Retinal pigment epithelial cell (primary cell): ENCODE measurements around the gene ZDHHC11.
"Not testable (repeated sequence)": the region's sequence is repeated elsewhere in the genome, so short reads cannot be mapped to it uniquely, and the experiment has no call there.

Source experiments
- DNase-seq: peaks from one replicate; pipeline ENCODE4 v3.0.0-alpha.2; 2010; ENCODE audit warnings: low read depth
- H3K4me3 ChIP-seq: 2 replicates; pipeline ENCODE4 v1.5.1; 2011; ENCODE audit warnings: mild to moderate bottlenecking, low read length, control low read depth, moderate library complexity
- TF ChIP-seq, protein P1 (sequence below): conservative IDR thresholded peaks from 2 replicates; pipeline ENCODE4 v1.5.1; 2011; ENCODE audit warnings: low read depth, low read length, control low read depth, inconsistent platforms

The ZDHHC11 gene

DNA sequence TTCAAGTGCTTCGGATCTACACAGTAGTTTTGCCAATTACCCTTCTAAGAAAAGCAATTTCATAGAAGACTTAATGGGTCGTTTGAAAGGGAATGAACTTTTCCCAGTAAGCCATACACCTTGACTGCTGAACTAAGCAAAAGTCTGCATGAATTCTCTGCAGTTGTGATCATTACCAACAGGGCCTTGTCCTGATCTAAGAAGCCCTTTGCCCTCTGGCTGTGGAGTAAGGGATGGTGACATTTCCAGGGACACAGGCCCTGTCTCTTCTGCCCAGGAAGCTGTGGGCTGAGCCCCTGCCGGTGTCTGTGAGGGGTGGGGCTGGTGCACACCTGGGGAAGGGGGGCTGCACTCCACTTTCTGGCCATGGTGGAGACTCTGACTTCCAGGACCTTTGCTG lies 30.5 kb downstream of the ZDHHC11 start:
- H3K4me3 ChIP-seq = no peak overlapping the region
- DNase-seq = no peak
- TF ChIP-seq, protein P1, sequence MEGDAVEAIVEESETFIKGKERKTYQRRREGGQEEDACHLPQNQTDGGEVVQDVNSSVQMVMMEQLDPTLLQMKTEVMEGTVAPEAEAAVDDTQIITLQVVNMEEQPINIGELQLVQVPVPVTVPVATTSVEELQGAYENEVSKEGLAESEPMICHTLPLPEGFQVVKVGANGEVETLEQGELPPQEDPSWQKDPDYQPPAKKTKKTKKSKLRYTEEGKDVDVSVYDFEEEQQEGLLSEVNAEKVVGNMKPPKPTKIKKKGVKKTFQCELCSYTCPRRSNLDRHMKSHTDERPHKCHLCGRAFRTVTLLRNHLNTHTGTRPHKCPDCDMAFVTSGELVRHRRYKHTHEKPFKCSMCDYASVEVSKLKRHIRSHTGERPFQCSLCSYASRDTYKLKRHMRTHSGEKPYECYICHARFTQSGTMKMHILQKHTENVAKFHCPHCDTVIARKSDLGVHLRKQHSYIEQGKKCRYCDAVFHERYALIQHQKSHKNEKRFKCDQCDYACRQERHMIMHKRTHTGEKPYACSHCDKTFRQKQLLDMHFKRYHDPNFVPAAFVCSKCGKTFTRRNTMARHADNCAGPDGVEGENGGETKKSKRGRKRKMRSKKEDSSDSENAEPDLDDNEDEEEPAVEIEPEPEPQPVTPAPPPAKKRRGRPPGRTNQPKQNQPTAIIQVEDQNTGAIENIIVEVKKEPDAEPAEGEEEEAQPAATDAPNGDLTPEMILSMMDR = no peak

DNA sequence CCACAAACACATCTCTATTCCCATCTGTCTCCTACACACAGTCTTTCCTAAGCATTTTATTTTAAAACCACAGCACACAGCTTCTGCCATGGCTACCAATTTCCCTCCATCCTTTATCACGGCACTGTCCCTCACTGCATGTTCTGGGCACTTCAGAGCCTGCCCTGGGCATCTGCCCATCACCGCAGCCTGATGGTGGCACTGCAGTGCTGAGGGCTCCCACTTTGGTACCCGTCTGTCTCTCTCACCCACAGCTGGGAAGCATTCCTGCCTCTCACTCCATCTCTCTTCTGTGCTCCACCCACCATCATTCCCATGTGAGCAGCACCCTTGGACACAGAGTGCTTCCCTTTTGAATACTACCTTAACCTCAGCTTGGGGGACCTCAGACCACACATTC lies 31.7 kb downstream of the ZDHHC11 start:
- TF ChIP-seq, protein P1 = no peak
- no peak overlapping the region for H3K4me3 ChIP-seq

DNA sequence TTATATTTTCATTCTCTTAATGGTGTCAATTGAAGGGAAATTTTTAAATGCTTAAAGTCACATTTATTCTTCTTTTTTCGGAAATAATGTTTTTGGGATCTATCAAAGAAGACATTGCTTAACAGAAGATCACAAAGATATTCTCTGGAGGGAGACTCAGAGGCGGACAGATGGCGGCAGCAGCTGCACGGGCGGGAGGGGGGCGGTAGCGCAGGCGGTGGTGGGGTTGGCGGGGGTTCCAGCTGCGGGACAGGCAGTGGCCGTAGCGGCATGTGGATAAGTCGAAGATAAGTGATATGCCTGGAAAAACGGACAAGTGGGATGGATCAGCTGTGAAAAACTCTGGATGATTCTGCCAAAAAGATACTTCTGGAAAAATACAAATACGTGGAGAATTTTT lies 34.6 kb downstream of the ZDHHC11 start:
- DNase-seq = no peak
- TF ChIP-seq, protein P1 = no peak
- H3K4me3 ChIP-seq = no peak overlapping the region

More for the DNA sequence above, 31.7 kb downstream of the ZDHHC11 start:
- no peak for DNase-seq

DNA sequence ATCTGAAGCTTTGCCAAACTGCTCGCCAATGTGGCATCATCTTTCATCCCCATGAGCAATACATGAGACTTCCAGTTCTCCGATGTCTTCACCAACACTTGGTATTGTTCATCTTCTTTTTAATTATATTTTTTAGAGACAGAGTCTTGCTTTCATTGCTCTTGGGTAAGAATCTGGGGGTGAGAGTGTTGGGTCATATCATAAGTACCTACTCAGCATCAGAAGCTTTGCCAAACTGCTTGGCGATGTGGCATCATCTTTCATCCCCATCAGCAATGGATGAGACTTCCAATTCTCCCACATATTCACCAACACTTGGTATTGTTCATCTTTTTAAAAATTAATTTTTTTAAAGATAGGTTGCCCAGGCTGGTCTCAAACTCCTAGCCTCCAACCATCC lies 35.3 kb downstream of the ZDHHC11 start:
- H3K4me3 ChIP-seq = no peak overlapping the region
- DNase-seq = no peak
- TF ChIP-seq, protein P1 = no peak

DNA sequence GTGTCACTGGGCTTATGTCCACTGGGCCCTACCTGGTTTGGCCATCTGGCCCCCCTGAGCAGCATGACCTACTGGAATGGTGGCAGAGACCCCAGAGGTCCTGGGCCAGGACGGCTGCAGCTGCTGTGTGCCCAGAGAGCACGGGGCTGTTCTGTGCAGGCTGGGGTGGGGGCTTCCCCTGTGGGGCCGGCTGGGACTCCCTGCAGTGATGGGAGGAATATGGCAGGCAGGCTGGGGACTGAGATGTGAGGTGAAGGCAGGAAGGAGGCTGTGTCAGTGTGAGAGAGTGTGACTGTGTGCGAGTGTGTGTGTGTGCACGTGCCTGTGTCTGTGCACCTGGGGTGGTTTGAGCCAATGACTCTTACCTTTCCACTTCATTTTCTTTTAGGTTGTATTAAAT lies 37.2 kb downstream of the ZDHHC11 start:
- not testable (repeated sequence) for DNase-seq

DNA sequence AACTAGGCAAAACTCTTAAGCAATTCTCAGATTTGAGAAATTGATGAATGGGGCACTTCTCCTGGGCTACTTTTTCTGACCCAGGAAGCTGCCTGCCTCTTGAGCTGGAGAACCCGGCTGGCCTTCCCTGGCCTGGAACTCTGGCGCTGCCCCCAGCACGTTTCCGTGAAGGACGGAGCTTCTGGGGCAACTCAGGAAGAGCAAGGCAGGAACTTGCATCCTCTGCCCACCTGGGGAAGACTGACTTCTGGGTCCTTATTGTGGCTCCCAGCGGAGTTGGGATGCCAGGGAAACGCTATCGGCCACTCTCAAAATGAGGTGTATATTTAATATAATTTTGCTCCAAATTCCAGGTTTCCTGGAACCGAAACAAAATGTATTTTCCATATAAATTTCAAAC lies 39.4 kb downstream of the ZDHHC11 start:
- DNase-seq, H3K4me3 ChIP-seq: not testable (repeated sequence)

More for the DNA sequence above, 37.2 kb downstream of the ZDHHC11 start:
- not testable (repeated sequence) for H3K4me3 ChIP-seq

DNA sequence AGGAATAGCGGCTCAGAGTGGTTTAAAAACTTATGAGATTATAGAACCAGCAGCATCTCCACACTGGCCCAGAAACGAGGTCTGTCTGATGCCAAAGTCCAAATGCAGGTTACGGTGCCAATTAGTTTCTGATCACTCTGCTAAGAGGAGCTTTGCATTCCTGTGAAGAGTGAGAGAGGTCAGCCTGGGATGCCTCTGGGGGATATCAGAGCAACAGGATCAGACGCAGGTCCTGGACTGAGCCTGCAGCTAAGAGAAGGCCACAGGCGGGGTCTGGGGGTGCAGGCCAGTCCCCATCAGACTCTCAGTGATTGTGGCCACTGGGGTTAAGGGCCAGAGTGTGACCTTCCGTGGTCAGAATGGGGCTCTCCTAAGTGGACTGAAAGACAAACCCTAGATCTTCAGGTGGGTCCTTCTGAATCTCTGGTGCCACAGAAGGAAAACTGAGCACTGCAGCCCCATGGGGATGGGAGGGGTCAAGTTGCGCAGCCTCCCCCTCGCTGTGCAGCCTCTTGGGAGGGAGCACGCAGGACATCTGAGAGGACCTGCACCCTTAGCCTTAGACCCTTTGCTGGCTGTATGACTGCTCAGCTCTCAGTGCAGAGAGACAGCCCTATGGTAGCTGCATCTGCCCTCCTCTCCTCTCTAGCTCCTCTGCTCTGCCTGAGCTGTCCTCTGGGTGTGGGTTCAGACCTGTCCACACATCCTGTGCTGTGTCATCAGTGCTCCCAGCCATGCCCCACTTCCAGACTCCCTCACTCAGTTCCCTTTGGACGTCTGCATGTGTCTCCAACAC lies 42.9 kb downstream of the ZDHHC11 start:
- DNase-seq, H3K4me3 ChIP-seq: not testable (repeated sequence)

DNA sequence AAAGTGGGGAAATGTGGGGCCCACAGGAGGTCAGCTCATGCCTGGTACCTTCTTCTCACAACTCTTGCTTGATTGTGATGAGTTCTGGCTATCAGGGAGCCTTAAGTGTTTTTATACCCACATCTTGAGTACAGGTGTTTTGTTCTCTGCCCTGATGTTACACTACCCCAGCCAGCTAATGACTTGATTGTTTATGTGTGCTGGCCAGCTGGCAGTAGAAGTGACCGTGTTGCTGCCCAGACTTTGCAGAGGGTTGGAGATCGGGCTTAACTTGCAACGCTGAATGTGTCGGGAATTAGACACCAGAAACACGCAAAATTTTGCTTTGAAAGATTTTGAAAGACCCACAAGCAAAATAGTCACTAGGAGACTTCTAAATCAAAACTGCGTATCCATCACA lies 49.3 kb downstream of the ZDHHC11 start:
- TF ChIP-seq, protein P1 = no peak
- H3K4me3 ChIP-seq = no peak overlapping the region
- no peak for DNase-seq

DNA sequence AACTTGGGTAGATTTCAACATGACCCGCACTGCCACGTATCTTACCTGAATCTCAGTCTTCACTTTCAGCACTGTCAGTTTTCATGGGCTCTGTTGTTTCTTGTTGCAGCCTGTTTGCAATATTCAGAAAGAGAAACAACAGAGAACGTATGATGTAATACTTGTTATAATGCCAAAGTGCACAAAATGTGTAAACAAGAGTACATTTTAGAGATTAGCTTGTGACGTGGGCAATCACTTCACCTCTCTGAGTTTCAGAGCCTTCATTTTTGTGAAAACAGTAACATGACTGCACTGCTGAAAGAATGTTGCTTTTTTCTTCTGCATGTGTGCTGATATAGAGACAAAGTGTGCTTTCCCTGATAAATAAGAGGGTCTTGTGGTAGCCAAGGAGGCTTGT lies 49.7 kb downstream of the ZDHHC11 start:
- H3K4me3 ChIP-seq, DNase-seq: not testable (repeated sequence)

DNA sequence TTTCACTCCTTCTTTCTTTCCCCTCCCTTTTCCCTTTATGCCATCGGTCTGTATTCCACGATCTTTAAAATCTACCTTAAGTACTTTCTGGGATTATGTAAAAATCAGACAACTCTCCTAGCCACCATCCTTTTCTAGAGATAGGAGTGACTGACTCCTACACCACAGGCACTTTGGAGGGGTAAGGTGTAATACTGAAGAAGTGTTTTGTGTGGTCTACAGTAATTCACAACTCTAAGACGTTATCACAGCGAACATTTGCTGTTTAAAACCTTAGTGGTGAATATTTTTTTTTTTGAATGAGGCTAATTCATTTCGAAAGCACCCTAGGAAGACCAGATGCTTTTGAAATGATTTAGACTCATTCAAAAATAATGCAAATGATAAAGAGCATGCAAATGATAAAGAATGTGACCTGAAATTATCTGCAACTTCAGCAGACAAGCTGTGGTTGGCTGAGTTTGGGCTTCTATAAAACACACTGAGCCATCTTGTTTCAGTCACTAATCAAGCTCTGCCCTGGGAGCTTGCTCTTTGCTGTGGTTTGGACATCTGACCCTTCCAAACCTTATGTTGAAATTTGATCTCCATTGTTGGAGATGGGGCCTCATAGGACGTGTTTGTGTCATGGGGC lies 52.2 kb downstream of the ZDHHC11 start:
- DNase-seq, H3K4me3 ChIP-seq: not testable (repeated sequence)

DNA sequence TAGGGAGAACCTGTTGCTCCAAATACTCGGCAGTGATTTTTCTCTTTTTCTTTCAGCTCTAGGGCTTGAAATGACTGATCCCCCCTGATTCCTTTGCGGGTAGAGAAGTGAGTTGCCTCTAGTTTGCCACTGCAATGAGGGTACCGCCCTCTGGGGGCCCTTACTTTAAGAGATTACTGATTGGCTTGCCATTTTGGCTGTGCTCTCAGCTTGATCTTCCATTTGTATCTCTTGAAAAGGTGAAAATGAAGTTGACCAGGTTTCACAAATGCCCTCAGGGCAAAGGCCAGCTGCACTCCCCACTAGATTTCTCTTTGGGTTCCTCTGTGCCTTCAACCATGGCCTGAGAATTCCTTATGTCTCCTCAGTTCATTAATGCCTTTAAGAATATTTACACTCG lies 52.8 kb downstream of the ZDHHC11 start:
- H3K4me3 ChIP-seq, DNase-seq: not testable (repeated sequence)

DNA sequence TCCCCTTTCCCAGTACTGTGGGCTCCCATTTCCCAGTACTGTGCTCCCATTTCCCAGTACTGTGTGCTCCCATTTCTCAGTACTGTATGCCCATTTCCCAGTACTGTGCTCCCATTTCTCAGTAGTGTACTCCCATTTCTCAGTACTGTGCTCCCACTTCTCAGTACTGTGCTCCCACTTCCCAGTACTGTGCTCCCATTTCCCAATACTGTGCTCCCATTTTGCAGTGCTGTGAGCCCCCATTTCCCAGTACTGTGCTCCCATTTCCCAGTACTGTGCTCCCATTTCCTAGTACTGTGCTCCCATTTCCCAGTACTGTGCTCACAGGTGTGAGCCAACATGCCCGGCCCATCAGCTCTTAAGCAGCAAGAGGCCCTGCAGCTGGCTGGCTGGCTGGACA lies 54.9 kb downstream of the ZDHHC11 start:
- not testable (repeated sequence) for DNase-seq, H3K4me3 ChIP-seq

DNA sequence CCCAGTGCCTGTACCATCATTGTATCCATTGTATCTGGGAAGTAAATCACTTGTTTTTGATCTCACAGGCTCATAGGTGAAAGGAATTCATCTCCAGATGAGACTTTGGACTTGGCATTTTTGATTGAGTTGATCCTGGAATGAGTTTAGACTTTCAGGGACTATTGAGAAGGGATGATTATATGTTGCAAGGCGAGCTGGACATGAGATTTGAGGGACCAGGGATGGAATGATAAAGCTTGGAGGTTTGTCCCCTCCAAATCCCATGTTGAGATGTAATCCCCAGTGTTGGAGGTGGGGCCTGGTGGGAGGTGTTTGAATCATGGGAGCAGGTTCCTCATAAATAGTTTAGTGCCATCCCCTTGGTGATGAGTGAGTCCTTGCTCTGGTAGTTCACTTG lies 55.8 kb downstream of the ZDHHC11 start:
- H3K4me3 ChIP-seq, DNase-seq: not testable (repeated sequence)
